ENCODE data around the gene LRRC59.
A peak's percentile ranks its signal among the peaks of the same experiment; 100 is the strongest.
"Not testable (repeated sequence)": the region's sequence is repeated elsewhere in the genome, so short reads cannot be mapped to it uniquely, and the experiment has no call there.

LRRC59 gene
- 61.3 to 73.0 reads per million in 2 donors for total RNA-seq

- DNase-seq: peak; percentile 88
These were observed at the start of gene LRRC59 for GRCh38 chr17:50397111-50397918. Gene LRRC59 (minus strand): TSS chr17:50397523. CDS start chr17:50397317, 206 bp downstream.

- DNase-seq: no peak
These were observed 48.5 kb upstream of the LRRC59 start for GRCh38 chr17:50445730-50446325.

GRCh38 chr17:50444841-50445715 is 47.8 kb upstream of the LRRC59 start:
- DNase-seq: no peak

DNA sequence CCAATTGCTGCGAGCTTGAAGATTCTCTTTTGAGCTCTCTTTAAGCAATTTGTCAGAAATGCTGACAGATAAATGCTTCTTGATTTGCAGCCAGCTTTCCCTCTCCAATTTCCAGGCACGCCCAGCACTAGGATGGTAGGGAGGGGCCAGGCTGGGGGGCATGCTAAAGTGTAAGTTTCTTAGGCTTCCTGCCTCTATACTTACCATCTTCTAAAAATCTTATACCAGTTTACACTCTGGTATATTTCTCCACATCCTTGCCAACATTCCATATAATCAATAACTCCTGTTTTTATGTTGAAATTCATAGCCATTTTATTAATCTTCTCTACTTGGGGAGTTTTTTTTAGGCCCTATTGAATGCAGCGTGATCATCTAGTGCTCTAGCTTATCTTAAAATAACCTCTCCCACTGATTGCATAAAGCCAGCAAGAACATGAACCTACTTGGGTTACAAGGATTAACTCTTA is 46.2 kb upstream of the LRRC59 start:
- DNase-seq: no peak

DNA sequence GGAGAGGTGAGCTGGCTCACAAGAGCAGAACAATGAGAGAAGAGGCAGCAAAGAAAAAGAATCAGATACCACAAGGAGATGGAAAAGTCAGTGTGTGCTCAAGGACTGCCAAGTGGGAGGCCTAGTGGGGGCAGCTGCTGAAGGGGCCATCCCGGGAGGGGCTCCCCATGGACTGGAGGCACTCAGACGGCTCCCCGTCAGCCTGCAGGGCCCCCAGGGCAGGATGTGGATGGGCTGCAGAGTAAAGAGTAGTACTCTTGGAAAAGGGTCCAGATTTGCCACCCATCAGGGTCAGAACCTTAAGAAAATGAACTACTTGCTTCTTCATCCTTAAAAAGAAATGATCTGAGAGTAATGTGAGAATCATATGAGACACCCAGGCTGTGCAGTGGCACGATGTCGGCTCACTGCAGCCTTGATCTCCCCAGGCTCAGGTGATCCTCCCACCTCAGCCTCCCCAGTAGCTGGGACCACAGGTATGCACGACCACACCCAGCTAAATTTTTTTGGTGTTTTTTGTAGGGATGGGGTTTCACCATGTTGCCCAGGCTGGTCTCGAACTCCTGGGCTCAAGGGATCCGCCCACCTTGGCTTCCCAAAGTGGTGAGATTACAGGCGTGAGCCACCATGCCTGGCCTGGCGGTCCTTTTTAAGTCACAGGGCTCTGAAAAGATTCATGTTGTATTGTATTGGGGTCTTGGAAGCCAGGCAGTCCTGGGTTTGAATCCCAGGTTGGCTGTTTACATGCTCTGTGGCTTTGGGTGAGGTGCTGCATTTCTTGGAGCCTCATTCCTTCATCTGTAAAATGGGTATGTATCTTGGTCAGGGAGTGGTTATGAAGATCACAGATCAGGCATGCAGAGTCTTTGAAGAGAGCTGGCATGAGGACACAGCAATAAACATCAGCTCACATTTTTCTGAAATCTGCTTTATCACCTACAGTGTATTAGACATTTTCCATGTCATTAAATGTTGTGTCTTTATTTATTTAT is 43.8 kb upstream of the LRRC59 start:
- no peak for DNase-seq

- DNase-seq: no peak
These were observed 43.0 kb upstream of the LRRC59 start for GRCh38 chr17:50440172-50440837.

- DNase-seq: no peak
These were observed 41.7 kb upstream of the LRRC59 start for GRCh38 chr17:50439008-50439407.

GRCh38 chr17:50437409-50437808 is 40.1 kb upstream of the LRRC59 start:
- no peak for DNase-seq

DNA sequence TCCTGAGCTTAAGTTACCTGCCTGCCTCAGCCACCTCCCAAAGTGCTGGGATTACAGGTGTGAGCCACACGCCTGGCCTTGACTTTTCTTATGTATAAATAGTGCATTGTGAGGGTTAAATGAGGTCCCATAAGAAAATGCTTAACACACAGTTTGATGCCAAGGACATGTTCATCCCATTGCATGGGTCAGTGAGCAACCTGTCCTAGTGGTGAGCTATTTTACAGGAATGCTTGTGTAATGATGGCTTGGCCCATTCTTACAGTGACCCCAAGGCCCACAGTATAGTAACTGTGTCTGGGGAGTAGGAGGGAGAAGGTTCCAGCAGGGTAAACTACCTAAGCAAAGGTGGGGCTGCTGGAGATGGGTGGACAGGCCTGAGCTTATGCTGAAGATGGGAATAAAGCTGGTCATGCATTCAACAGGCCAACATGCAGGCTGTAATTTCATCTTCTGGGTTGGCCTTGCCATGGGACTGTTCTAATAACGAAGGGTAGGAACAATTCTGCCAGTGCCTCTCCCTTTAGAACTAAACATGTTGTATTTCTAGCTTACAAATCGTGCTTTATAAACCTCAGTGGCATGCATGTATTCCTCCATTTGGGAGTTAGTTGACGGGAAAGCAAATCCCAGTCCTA is 34.9 kb upstream of the LRRC59 start:
- no peak for DNase-seq

GRCh38 chr17:50430821-50431618 is 33.7 kb upstream of the LRRC59 start:
- DNase-seq: no peak

DNA sequence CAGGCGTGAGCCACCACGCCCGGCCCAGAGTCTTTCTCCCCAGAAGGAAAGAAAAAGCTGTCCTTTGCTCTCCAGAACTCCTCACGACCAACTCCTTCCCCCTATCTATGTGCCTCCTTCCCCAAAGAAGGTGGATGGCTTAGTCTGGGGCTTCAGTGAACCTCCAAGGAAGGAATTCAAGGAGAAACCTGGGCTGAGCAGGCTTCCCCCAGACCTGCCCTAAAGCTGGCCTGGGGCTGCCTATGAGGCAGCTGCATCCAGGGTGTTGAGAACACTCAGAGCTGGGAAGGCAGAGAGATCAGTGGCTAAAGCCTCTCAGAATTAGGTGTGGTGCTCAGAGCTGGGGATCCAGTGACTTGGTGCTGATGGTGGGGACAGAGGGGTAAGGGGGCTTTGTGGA is 32.5 kb upstream of the LRRC59 start:
- no peak for DNase-seq

DNA sequence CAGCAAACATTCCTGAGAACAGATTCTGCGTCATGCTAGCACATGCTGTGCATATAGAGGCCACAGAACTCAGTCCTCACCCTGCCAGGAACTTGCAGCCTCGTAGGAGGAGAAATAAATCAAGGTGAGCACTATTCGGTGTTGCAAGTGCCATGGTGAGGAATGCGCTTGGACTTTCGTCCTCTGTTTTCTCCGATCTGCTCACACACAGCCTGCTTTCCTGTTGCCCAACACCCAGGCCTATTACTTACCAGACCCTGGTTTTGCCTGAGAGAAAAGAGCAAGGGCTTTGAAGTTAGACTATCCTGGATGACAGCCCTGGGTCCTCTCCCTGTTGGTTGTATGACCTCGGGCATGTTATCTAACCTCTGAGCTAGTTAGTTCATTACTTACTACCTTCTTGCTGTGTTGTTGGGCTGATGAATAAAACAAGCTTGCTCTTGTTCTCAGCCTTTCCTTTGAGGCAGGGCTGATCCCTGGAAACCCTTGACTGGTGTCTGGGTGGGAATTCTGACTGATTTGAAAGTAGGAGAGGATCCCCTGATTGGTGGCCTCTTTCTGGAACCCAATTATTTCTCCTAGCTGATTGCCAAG is 31.6 kb upstream of the LRRC59 start:
- no peak for DNase-seq

GRCh38 chr17:50428126-50428525 is 30.8 kb upstream of the LRRC59 start:
- not testable (repeated sequence) for DNase-seq

DNA sequence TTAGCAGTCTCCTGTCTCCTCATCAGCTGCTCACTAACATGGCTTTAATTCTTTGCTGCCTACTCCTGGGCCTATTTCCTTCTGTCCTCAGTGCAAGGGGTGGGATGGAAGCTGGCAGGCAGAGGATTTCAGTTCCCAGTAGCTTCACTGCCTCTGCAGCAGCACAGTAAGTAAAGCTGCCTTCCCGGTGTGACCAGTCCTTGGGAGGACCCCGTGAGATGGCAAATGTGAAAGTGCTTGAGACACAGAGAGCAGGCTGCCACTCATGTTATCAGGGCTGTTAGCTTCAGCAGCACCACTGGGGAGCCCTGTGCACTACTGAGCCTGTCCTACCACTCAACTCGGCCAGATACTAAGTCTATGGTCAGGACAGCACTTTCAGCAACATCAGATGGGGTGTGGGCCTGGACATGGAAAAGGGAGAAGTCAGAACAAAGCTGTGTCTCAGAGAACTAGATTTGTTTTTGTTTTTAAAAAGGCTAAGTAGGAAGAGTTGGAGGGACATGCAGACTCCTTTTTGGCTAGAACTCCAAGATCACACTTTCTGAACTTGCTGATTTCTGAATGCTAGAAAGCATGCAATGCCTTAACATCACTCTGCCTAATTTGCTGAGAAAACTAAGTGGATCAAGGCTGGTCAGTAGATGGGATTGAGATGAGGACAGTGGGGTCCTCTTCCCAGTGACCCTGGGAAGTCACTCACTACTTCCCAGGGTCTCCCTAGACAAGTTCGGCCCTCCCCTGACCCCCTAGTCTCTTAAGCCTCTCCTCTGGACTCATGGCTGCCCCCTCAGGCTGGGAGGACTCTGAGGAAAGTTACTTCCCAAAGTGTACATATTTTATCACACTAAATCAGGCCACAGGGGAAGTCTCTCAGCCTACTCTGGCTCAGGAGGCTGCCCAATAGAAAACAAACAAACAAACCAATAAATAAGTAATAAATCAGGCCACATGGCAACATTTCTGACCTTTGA is 29.8 kb upstream of the LRRC59 start:
- DNase-seq: no peak

- no peak for DNase-seq
These were observed 29.1 kb upstream of the LRRC59 start for GRCh38 chr17:50426472-50426782.

- peak; percentile 65 for DNase-seq
These were observed 28.6 kb upstream of the LRRC59 start, which contains the start of gene ACSF2 for GRCh38 chr17:50425682-50426471. Gene ACSF2 (plus strand): TSS chr17:50426218. CDS start chr17:50426262, 44 bp downstream.

DNA sequence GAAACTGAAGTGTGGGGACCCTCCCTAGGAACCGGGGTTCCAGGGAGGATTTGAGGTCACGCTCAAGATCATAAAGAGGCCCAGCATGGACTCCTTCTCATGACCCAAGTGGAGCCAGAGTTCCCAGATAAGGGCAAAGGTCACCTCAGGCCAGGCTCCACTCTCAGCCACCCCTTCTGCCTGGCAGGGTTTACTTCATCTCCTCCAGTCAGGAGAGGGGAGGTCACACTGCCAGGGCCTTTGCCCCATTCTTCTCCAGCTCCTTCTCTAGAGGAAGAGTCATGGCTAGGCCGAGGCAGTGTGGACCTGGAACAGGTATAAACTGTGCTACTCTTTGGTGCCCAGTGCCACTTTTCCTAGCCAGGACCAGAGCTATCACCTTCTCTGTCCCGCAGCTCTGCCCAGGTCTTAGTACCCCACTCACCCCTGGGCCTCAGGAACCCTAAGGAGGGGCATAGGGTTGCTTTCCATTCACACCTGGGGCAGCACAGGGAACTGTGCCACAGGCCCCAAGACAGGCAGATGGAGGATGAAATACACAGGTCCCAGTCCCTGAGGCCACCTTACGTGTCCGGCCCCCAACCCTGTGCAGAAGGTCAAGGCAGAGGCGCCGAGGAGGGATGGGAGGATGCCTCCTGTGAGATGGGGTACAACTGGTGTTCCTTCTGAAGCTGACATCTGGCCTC is 27.8 kb upstream of the LRRC59 start:
- no peak for DNase-seq
